ENCODE measurements around the gene SORCS1. TPM values are rescaled to one million over a fixed set of nuclear protein-coding genes. Genes with fewer than 3 reads are reported as not detected.

SORCS1 gene
- total RNA-seq, 1 donor from 2014 or later, result 0.23 TPM

- no peak overlapping the region for H3K27ac ChIP-seq
- H3K9me3 ChIP-seq, result no peaks in the 10 kb centered on the region
- no peaks in the 10 kb centered on the region for H3K36me3 ChIP-seq
- H3K27me3 ChIP-seq, result no peaks in the 10 kb centered on the region
- no peak for TF ChIP-seq CTCF (IDR thresholded peaks at IDR 0.05)
- no peak for DNase-seq
- no peak for ATAC-seq
- no peak overlapping the region for H3K4me3 ChIP-seq
- H3K4me1 ChIP-seq, result no peaks in the 10 kb centered on the region
- intact Hi-C loops (cut with DNase I), result no loop called here
Observed at GRCh38 chr10:106643473-106643872, 521.0 kb downstream of the SORCS1 start.

- intact Hi-C loops (cut with DNase I), result no loop called here
- Histone ChIP-seq H3K36me3 (no peaks in the 10 kb centered on the region), H3K4me3 (no peak overlapping the region), H3K27ac (no peak overlapping the region), H3K4me1 (no peaks in the 10 kb centered on the region), H3K27me3 (peaks cover under 1% of the 10 kb centered on the region), H3K9me3 (no peaks in the 10 kb centered on the region)
- DNase-seq, result no peak
- TF ChIP-seq CTCF (IDR thresholded peaks at IDR 0.05), result no peak
- ATAC-seq, result no peak
Observed at GRCh38 chr10:106637873-106638272, 526.6 kb downstream of the SORCS1 start.

GRCh38 chr10:106636766-106637491 is 527.6 kb downstream of the SORCS1 start:
- Histone ChIP-seq H3K27me3 (peaks cover 4% of the 10 kb centered on the region), H3K4me3 (no peak overlapping the region), H3K36me3 (no peaks in the 10 kb centered on the region), H3K4me1 (no peaks in the 10 kb centered on the region), H3K27ac (no peak overlapping the region), H3K9me3 (no peaks in the 10 kb centered on the region)
- intact Hi-C loops (cut with DNase I), result no loop called here
- no peak for TF ChIP-seq CTCF (IDR thresholded peaks at IDR 0.05)
- DNase-seq (no peak), ATAC-seq (no peak)

- Histone ChIP-seq H3K4me3 (no peak overlapping the region), H3K27me3 (peaks cover 4% of the 10 kb centered on the region), H3K4me1 (no peaks in the 10 kb centered on the region), H3K36me3 (no peaks in the 10 kb centered on the region), H3K27ac (no peak overlapping the region), H3K9me3 (no peaks in the 10 kb centered on the region)
- intact Hi-C loops (cut with DNase I), result no loop called here
- no peak for DNase-seq
- peak; percentile 82 for ATAC-seq
- no peak for TF ChIP-seq CTCF (IDR thresholded peaks at IDR 0.05)
Observed at GRCh38 chr10:106635947-106636346, 528.6 kb downstream of the SORCS1 start.

- intact Hi-C loops (cut with DNase I), result no loop called here
- H3K27ac ChIP-seq, result no peak overlapping the region
- H3K27me3 ChIP-seq, result peaks cover 4% of the 10 kb centered on the region
- H3K4me1 ChIP-seq, result no peaks in the 10 kb centered on the region
- DNase-seq, result no peak
- no peak for TF ChIP-seq CTCF (IDR thresholded peaks at IDR 0.05)
- H3K36me3 ChIP-seq, result no peaks in the 10 kb centered on the region
- no peak overlapping the region for H3K4me3 ChIP-seq
- no peaks in the 10 kb centered on the region for H3K9me3 ChIP-seq
- ATAC-seq, result no peak
Observed at GRCh38 chr10:106631016-106631702, 533.3 kb downstream of the SORCS1 start.
